Medulla oblongata (tissue), 1 donor: Measurements from ENCODE around the gene FYB2.
"Not testable (repeated sequence)": the region's sequence is repeated elsewhere in the genome, so short reads cannot be mapped to it uniquely, and the experiment has no call there.

Experiments
- DNase-seq: peaks from one replicate; pipeline ENCODE4 v3.0.0-alpha.2; 2015; ENCODE audit errors: extremely low spot score

Gene FYB2

GRCh38 chr1:56790036-56790435, 29.2 kb downstream of the FYB2 start:
- DNase-seq, result no peak

GRCh38 chr1:56788588-56788987, 30.6 kb downstream of the FYB2 start:
- DNase-seq, result peak; percentile 37

GRCh38 chr1:56788102-56788501, 31.1 kb downstream of the FYB2 start:
- no peak for DNase-seq

GRCh38 chr1:56787330-56787729, 31.9 kb downstream of the FYB2 start:
- DNase-seq, result no peak

GRCh38 chr1:56782773-56783172, 36.4 kb downstream of the FYB2 start:
- no peak for DNase-seq

GRCh38 chr1:56780826-56781225, 38.4 kb downstream of the FYB2 start:
- no peak for DNase-seq

GRCh38 chr1:56780128-56780750, 39.0 kb downstream of the FYB2 start:
- DNase-seq, result no peak

GRCh38 chr1:56777972-56778371, 41.2 kb downstream of the FYB2 start:
- DNase-seq, result no peak

- not testable (repeated sequence) for DNase-seq
Observed at GRCh38 chr1:56774732-56775131, 44.5 kb downstream of the FYB2 start.

GRCh38 chr1:56774067-56774609, 45.1 kb downstream of the FYB2 start:
- no peak for DNase-seq

GRCh38 chr1:56773341-56774066, 45.7 kb downstream of the FYB2 start:
- no peak for DNase-seq

GRCh38 chr1:56771717-56772116, 47.5 kb downstream of the FYB2 start:
- DNase-seq, result no peak

- DNase-seq, result no peak
Observed at GRCh38 chr1:56758794-56759193, 60.4 kb downstream of the FYB2 start.

- DNase-seq, result no peak
Observed at GRCh38 chr1:56758135-56758534, 61.1 kb downstream of the FYB2 start.

GRCh38 chr1:56755911-56756310, 63.3 kb downstream of the FYB2 start:
- DNase-seq, result no peak

GRCh38 chr1:56754708-56755479, 64.3 kb downstream of the FYB2 start:
- DNase-seq, result no peak

GRCh38 chr1:56745231-56745630, 74.0 kb downstream of the FYB2 start:
- no peak for DNase-seq

- no peak for DNase-seq
Observed at GRCh38 chr1:56728964-56729363, 90.2 kb downstream of the FYB2 start.

GRCh38 chr1:56726706-56727105, 92.5 kb downstream of the FYB2 start:
- no peak for DNase-seq

- DNase-seq, result no peak
Observed at GRCh38 chr1:56719171-56719570, 100.0 kb downstream of the FYB2 start.

GRCh38 chr1:56715156-56715555, 104.0 kb downstream of the FYB2 start:
- DNase-seq, result no peak

- no peak for DNase-seq
Observed at GRCh38 chr1:56713112-56713511, 106.1 kb downstream of the FYB2 start.

- no peak for DNase-seq
Observed at GRCh38 chr1:56712150-56712549, 107.1 kb downstream of the FYB2 start.
